ENCODE measurements around the gene BYSL.
A peak's percentile ranks its signal among the peaks of the same experiment; 100 is the strongest.

Gene BYSL, protein sequence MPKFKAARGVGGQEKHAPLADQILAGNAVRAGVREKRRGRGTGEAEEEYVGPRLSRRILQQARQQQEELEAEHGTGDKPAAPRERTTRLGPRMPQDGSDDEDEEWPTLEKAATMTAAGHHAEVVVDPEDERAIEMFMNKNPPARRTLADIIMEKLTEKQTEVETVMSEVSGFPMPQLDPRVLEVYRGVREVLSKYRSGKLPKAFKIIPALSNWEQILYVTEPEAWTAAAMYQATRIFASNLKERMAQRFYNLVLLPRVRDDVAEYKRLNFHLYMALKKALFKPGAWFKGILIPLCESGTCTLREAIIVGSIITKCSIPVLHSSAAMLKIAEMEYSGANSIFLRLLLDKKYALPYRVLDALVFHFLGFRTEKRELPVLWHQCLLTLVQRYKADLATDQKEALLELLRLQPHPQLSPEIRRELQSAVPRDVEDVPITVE

DNA sequence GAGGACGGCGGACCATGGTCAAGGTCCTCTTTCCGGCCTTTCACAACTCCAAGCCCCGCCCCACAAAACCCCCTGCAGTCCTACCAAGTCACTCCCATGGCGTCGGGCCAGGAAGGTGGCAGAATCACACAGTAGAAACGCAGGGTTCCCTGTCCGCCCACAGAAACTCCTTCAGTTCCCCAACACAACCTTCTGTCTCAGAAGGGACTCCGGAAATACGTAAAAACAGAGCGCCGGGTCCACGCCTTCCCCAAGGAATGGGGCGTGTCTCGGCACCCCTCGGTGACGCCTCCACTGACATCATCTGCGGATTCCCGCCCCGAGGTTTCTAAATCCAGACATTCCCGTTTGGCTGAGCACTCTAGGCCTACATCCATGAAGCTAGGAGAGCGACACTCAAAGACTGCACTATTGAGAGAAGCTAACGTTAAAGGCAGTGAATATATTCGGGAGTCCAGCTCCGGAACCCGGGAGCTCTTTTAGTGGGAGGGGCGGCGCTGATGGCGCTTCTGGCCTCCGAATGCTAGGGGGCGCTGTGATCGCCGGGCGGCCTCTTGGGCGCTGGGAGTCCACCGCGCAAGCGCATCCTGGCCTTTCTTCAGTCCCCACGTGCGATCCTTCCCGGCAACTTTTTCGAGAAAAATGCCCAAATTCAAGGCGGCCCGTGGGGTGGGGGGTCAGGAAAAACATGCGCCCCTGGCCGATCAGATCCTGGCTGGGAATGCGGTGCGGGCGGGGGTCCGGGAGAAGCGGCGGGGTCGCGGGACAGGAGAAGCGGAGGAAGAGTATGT is at the start of gene BYSL, which contains the start of gene MED20:
Gene BYSL (plus strand): TSS at position 579 of the 791 bp plus-strand sequence. CDS start 64 bp downstream, at position 643.
Gene MED20 (minus strand): TSS at position 219 of the 791 bp plus-strand sequence. CDS start 121 bp downstream, at position 98.
- DNase-seq (ENCODE audit: low read depth in 2 of 2): peak; percentile 88 to 91

DNA sequence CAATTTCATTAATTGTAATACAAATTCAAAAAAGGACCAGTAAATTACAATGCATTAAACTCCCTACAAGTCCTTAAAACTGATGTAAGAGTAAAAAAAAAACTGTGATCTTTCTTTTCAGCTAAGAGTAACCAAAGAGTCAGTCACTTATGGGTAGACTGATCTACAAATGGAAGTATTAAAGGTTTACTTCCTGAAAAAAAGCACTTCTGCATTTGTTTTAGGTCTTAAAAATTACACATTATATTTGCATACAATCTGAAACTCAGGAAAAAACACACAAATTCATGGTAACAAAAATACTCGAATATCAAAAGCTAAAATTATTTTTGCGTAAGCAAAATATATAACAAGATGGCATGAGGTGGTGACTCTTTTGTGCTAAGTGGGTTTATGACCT is 49.6 kb upstream of the BYSL start:
- DNase-seq (ENCODE audit: low read depth in 2 of 2): no peak

DNA sequence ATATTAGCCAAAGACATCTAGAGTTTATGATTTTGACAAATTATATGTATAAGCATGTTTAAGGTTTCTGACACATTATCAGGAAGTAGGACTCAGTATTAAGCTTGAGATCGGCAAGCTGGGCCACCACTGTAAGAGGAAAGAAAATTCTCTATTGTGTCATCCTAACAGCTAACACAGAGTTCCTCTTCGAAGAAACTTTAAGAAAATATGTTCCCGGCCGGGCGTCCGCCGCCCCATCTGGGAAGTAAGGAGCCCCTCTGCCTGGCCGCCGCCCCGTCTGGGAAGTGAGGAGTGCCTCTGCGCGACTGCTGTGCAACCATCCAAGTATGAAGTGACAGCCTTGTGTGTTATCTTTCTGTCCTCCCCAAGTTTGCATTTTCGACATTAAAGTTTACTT is 49.2 kb upstream of the BYSL start:
- DNase-seq (ENCODE audit: low read depth in 2 of 2): no peak

GRCh38 chr6:41874741-41875140 is 46.6 kb upstream of the BYSL start:
- DNase-seq (ENCODE audit: low read depth in 2 of 2): no peak

GRCh38 chr6:41877051-41877680 is 44.1 kb upstream of the BYSL start:
- DNase-seq (ENCODE audit: low read depth in 2 of 2): no peak

GRCh38 chr6:41878246-41878645 is 43.1 kb upstream of the BYSL start:
- DNase-seq (ENCODE audit: low read depth in 2 of 2): no peak

GRCh38 chr6:41878961-41879405 is 42.3 kb upstream of the BYSL start:
- DNase-seq (ENCODE audit: low read depth in 2 of 2): no peak

DNA sequence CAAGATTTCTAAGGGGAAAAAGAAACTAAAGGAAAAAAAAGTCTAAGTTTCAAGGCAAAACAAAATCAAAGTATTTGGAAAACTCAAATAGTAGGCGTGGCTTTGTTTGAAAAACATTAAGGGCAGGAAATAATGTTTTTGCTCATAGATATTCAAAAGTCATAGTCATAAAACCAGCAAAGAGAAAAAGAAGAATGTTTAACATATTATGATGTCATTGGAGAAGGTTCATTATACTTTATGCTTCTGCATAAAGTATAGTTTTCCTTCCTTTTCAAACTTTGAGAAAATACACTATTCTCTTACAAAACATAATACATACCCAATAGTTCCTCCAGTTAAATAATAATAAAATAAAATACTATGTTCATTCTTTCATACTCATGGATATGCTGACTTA is 39.8 kb upstream of the BYSL start:
- DNase-seq (ENCODE audit: low read depth in 2 of 2): no peak

DNA sequence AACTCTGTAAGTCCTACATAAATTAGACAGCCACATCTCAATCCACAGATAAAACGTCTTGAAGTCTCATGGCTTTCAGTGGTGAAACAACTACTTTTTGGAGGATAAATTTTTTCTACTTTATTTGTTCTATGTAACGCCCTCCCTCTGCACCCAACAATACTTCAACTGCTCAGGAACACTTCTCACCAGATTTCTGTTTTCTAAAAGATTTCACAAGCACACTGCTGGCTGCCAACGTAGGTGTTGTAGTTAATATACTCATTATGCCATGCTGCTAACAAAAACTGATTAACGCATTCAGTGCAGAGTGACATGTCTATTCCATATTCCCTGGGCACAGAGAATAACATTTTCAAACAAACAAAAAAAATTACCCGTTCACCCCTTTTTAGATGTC is 36.3 kb upstream of the BYSL start:
- DNase-seq (ENCODE audit: low read depth in 2 of 2): no peak

DNA sequence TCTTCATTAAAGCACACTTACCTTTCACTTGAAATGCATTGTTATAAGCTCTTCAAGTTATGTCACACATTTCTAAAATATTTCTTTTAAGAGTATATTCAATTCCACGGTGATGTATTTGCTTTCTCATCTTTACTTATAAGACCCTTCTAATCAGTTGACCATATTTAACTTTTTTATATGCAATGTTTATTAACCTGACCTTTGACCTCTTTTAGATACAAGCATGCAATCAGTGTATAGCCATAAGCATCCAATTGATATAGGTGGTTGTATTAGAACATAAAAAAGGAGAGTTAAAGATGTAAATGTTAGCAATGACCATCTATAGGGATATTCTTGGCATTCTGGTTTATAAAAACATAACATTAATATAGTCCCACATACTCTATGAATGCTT is 35.4 kb upstream of the BYSL start:
- no peak for DNase-seq (ENCODE audit: low read depth in 2 of 2)

GRCh38 chr6:41887331-41887751 is 34.0 kb upstream of the BYSL start:
- no peak for DNase-seq (ENCODE audit: low read depth in 2 of 2)

- no peak for DNase-seq (ENCODE audit: low read depth in 2 of 2)
Observed at GRCh38 chr6:41892921-41893564, 28.3 kb upstream of the BYSL start.

DNA sequence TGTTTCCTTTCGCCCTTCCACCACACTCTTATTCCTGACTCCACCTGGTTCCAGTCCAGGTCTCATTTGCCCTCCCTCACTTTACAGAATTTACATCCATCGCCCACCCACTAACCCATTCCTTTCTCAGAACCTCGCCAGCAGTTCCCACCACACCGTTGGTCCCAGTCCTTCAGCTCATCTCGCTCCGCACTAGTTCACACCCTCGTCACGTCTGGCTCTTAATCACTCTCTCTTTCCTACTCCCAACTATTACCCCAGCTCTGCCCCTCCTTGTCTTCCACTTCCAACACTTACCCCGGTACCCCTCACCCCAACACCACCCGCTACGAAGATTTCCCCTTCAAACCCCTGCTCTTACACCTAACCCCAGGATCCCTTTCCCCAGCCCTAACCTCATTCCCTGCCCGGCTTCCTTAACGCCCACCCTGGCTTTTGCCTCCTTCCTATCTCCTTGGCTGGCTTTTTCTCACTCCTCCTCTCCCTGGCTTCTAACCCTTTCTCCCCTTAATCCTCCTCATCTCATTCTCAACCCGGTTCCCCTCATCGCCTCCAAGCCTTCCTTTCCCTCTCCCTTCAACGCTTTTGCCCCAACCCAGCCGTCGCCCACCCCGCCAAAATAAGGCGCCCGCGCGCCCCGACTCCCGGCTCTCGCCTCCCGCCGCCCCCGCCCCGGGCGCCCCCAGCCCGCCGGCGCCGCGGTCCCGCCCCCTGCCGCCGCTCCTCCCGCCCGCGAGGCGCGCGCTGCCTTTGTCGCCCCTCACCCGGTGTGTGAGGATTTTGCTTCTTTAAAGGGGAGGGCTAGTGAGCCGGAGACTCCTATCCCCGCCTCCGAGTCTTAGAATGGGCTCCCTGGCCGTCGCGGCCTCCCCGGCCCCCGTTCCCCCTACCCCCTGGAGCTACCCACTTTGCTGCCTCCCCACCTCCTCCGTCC is 26.7 kb upstream of the BYSL start:
- DNase-seq (ENCODE audit: low read depth in 2 of 2): peak in 1 of 2 donors; percentile 0

DNA sequence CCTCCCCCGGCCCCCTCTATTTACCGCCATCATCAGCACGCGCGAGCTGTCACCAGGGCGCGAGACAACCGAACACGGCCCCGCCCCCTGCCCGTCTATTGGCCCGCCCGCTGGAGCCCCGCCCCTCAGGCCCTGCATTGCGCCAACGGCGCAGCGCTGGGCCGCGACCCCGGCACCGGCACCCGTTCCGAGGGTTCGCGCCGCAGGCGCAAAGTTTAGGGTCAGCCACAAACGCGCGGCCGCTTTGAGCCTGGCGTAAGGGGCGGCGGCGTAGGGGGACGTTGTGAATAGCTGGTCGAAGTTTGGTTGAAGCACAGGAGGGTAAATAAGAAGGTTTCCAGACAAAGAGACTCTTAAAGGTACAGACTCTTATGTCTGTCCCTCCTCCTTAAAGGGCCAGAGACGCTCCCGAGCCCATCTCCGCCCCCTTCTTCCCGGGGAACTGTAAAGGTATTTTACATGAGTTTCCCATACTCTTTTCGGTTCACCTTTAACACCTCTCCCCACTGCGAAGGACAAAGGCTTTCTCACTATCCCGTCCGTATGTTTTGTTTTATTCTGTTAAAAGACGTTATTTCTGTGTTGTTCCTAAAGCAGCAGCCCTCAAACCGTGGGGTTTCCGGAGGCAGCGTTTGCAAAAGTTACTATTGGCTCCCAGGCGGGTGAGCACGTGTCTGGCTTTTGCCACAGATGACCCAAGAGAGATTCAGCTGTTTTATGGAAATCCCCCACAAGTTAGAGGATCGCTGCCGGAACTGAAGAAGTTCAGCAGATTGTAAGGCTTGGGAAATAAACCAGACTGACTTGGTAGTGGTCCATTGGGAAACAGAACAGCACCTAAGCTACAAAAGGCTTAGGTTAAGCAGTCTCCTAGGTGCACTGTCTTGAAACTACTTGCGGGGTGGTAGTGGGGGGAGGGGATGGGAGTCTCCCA is 25.7 kb upstream of the BYSL start, which contains the start of gene USP49:
Gene USP49 (minus strand): TSS at position 76 of the 934 bp plus-strand sequence. CDS start 88,392 bp downstream, outside the sequence.
- DNase-seq (ENCODE audit: low read depth in 2 of 2): peak; percentile 82 to 87

- no peak for DNase-seq (ENCODE audit: low read depth in 2 of 2)
Observed at GRCh38 chr6:41896281-41896680, 25.0 kb upstream of the BYSL start.

DNA sequence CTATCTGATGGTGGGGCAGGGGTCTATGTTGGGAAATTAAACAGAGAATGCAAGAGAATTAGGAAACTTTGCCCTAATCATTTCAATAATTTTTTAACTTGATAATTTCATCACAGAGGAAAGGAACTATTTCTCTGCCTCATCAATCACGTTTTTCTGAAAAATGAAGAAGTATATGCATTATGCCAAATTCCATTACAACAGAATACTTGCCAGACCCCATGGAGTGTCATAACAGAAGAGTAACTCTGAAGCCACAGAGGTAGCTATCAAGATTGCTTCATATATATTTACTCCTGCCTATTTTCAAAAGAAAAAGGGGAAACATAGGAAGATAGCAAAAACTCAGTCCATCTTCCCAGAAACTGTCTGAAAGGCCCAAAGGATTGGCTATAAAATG is 20.4 kb upstream of the BYSL start:
- DNase-seq (ENCODE audit: low read depth in 2 of 2): no peak

- DNase-seq (ENCODE audit: low read depth in 2 of 2): peak in 1 of 2 donors; percentile 49
Observed at GRCh38 chr6:41901882-41902519, 19.3 kb upstream of the BYSL start.

DNA sequence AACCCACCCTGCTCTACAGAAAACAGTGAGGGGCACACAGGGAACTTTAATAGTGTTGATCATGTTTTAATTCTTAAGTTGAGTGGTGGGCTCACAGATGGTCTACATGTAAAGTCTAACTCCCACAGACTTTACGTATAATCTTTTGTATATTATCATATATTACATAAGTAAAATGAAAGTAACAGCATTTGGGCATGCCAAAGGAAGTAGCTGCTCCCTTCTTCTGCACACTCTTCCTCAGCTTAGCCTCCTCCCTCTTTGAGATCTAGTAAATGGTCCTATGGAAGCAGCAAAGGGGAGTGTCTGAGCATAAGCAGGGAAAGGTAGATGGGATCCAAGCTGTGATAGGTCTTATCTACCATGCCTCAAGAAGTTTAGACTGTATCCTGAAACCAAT is 11.6 kb upstream of the BYSL start:
- DNase-seq (ENCODE audit: low read depth in 2 of 2): no peak

DNA sequence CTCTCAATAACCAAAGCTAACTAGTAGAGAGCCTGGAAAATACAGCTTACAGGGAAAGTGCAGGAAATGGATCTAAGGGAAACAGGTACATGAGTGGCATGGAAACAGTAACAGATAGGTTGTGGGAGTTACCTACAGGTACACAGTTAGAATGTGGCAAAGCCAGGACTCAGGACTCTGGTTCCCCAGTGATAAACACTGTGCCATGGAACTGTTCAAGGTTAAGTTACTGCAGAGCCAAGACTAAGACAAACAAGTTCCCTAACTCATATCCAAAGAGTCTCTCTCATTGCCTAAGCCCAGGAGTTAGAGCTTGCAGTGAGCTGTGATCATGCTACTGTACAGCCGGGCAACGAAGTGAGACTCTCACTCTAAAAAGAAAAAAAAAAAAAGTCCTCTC is 7.0 kb upstream of the BYSL start:
- DNase-seq (ENCODE audit: low read depth in 2 of 2): no peak

Measured in stimulated activated CD8-positive, alpha-beta memory T cell treated with anti-CD3 and anti-CD28 coated beads, Interleukin-7, amount 100 ng/mL, for 4 hours (primary cell).